CD4-positive, alpha-beta T cell treated with Interleukin-10 for 1 hour (primary cell): ENCODE results near the gene REST.
"Not testable (repeated sequence)": the region's sequence is repeated elsewhere in the genome, so short reads cannot be mapped to it uniquely, and the experiment has no call there.

ENCODE experiments used
- DNase-seq: peaks from one replicate; pipeline ENCODE4 v3.0.0-alpha.2; 2020

The REST gene

GRCh38 chr4:56907489-56908205 lies at the start of gene REST:
REST (plus strand) TSS chr4:56907900; CDS start chr4:56910639, 2,739 bp downstream.
- DNase-seq: peak; percentile 87

GRCh38 chr4:56859841-56860240 lies 47.9 kb upstream of the REST start:
- DNase-seq: no peak

GRCh38 chr4:56860781-56861180 lies 46.9 kb upstream of the REST start:
- no peak for DNase-seq

GRCh38 chr4:56861360-56861759 lies 46.3 kb upstream of the REST start:
- DNase-seq: no peak

- DNase-seq: peak; percentile 1
These were observed 44.1 kb upstream of the REST start for GRCh38 chr4:56863441-56864139.

GRCh38 chr4:56870946-56871345 lies 36.8 kb upstream of the REST start:
- DNase-seq: no peak

- DNase-seq: no peak
These were observed 36.3 kb upstream of the REST start for GRCh38 chr4:56871371-56871866.

- no peak for DNase-seq
These were observed 33.5 kb upstream of the REST start for GRCh38 chr4:56874166-56874565.

GRCh38 chr4:56874923-56875322 lies 32.8 kb upstream of the REST start:
- DNase-seq: no peak

GRCh38 chr4:56876264-56876663 lies 31.4 kb upstream of the REST start:
- no peak for DNase-seq

- DNase-seq: no peak
These were observed 27.7 kb upstream of the REST start for GRCh38 chr4:56879996-56880395.

- DNase-seq: no peak
These were observed 27.1 kb upstream of the REST start for GRCh38 chr4:56880572-56880971.

GRCh38 chr4:56884511-56884910 lies 23.2 kb upstream of the REST start:
- DNase-seq: not testable (repeated sequence)

GRCh38 chr4:56892691-56893090 lies 15.0 kb upstream of the REST start:
- no peak for DNase-seq

GRCh38 chr4:56897842-56898241 lies 9.9 kb upstream of the REST start:
- DNase-seq: not testable (repeated sequence)

GRCh38 chr4:56900186-56900585 lies 7.5 kb upstream of the REST start:
- DNase-seq: not testable (repeated sequence)

GRCh38 chr4:56902703-56903102 lies 5.0 kb upstream of the REST start:
- DNase-seq: no peak

- no peak for DNase-seq
These were observed 1.9 kb upstream of the REST start for GRCh38 chr4:56905796-56906195.

- peak; percentile 19 for DNase-seq
These were observed 959 bp upstream of the REST start for GRCh38 chr4:56906489-56907393.

GRCh38 chr4:56908206-56909085 lies 746 bp downstream of the REST start:
- DNase-seq: peak; percentile 59

- peak; percentile 55 for DNase-seq
These were observed 1.6 kb downstream of the REST start for GRCh38 chr4:56909086-56909894.
